ENCODE data around the gene PLXDC2.

PLXDC2 gene

DNA sequence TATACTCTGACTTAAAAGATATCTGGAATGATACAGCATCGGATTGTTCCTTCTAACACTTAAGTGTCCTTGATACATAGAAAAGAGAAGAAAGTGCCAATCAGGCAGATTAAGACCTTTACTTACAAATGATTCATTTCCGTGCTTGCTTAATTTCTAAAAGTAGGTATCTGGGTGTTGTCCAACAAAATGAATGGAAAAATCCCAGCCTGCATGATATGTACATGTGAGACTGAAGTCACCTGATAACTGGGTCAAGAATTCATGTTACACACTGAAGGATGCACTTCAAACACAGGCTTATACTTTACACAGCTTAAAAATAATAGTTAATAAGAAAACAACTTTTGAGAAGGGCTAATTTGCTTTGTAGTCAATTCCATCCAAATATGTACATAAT is 25.2 kb upstream of the PLXDC2 start:
- ATAC-seq (ENCODE audit: insufficient read depth, low read depth) (no peak), DNase-seq (no peak)
- Histone ChIP-seq H2AFZ (ENCODE audit: low read depth, low read length) (no peak overlapping the region), H3K9me3 (ENCODE audit: insufficient read depth, low read length, severe bottlenecking) (no peaks in the 10 kb centered on the region), H3K4me2 (ENCODE audit: insufficient read depth, low read length) (no peak overlapping the region), H3K27me3 (ENCODE audit: insufficient read depth, low read length, poor library complexity) (no peaks in the 10 kb centered on the region), H4K20me1 (ENCODE audit: insufficient read depth, low read length) (no peaks in the 10 kb centered on the region), H3K79me2 (ENCODE audit: insufficient read depth, low read length) (no peaks in the 10 kb centered on the region), H3K4me1 (ENCODE audit: insufficient read depth, low read length) (no peaks in the 10 kb centered on the region), H3K27ac (ENCODE audit: low read length) (no peak overlapping the region), H3K36me3 (ENCODE audit: insufficient read depth, low read length) (no peaks in the 10 kb centered on the region), H3K9ac (ENCODE audit: low read depth, low read length) (no peak overlapping the region), H3K4me3 (ENCODE audit: low read depth in 1 of 2, low read length in 2 of 2) (no peak overlapping the region)
- TF ChIP-seq, protein P1, sequence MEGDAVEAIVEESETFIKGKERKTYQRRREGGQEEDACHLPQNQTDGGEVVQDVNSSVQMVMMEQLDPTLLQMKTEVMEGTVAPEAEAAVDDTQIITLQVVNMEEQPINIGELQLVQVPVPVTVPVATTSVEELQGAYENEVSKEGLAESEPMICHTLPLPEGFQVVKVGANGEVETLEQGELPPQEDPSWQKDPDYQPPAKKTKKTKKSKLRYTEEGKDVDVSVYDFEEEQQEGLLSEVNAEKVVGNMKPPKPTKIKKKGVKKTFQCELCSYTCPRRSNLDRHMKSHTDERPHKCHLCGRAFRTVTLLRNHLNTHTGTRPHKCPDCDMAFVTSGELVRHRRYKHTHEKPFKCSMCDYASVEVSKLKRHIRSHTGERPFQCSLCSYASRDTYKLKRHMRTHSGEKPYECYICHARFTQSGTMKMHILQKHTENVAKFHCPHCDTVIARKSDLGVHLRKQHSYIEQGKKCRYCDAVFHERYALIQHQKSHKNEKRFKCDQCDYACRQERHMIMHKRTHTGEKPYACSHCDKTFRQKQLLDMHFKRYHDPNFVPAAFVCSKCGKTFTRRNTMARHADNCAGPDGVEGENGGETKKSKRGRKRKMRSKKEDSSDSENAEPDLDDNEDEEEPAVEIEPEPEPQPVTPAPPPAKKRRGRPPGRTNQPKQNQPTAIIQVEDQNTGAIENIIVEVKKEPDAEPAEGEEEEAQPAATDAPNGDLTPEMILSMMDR (IDR thresholded peaks at IDR 0.05; ENCODE audit: borderline replicate concordance, extremely low read depth, low read length, poor library complexity, severe bottlenecking) = no peak
- no peak for TF ChIP-seq EZH2 (IDR thresholded peaks at IDR 0.05; ENCODE audit: borderline replicate concordance, low read depth, low read length, severe bottlenecking)

DNA sequence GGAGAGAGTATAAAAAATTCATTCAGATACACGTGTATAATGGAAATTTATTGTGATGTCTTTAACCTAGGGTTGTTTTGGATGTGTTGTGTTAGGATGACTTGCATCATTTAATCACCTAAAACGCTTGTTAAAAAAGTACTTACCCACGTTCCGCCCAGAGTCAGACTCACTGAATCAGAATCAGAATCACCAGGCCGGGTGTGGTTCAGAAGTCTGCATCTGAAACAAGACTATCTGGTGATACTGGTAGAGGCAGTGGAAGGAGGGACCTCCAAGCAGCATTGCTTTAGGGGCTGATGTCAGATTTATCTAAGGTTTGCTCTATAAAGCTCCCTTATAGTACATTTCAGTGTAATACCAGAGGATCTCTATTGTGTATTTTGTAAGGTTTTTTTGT is 20.5 kb upstream of the PLXDC2 start:
- Histone ChIP-seq H3K27ac (ENCODE audit: low read length) (no peak overlapping the region), H3K9me3 (ENCODE audit: insufficient read depth, low read length, severe bottlenecking) (no peaks in the 10 kb centered on the region), H2AFZ (ENCODE audit: low read depth, low read length) (no peak overlapping the region), H3K79me2 (ENCODE audit: insufficient read depth, low read length) (no peaks in the 10 kb centered on the region), H4K20me1 (ENCODE audit: insufficient read depth, low read length) (no peaks in the 10 kb centered on the region), H3K36me3 (ENCODE audit: insufficient read depth, low read length) (no peaks in the 10 kb centered on the region), H3K4me1 (ENCODE audit: insufficient read depth, low read length) (no peaks in the 10 kb centered on the region), H3K9ac (ENCODE audit: low read depth, low read length) (no peak overlapping the region), H3K4me3 (ENCODE audit: low read depth in 1 of 2, low read length in 2 of 2) (no peak overlapping the region), H3K4me2 (ENCODE audit: insufficient read depth, low read length) (no peak overlapping the region), H3K27me3 (ENCODE audit: insufficient read depth, low read length, poor library complexity) (no peaks in the 10 kb centered on the region)
- ATAC-seq (ENCODE audit: insufficient read depth, low read depth) (no peak), DNase-seq (no peak)
- TF ChIP-seq, protein P1 (IDR thresholded peaks at IDR 0.05; ENCODE audit: borderline replicate concordance, extremely low read depth, low read length, poor library complexity, severe bottlenecking) = no peak
- no peak for TF ChIP-seq EZH2 (IDR thresholded peaks at IDR 0.05; ENCODE audit: borderline replicate concordance, low read depth, low read length, severe bottlenecking)

DNA sequence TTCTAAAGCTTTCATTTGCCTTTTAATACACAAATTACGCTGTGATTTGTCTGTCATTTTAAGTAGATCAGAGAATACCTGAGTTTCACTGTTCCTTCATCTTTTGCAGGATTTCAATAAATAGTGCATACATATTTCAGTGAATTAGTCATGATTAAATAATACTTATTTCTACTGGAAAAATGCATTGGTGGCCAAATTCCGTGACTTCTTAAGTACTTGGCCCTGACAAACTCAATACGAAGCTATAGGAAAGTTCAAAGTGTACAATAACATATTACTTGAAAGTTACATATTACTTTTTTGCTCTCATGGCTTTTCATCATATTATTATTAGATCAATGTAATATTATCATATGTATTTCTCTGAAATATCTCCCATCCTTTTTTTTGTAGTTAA is 16.1 kb upstream of the PLXDC2 start:
- H3K9me3 ChIP-seq (ENCODE audit: insufficient read depth, low read length, severe bottlenecking) = no peaks in the 10 kb centered on the region
- no peak overlapping the region for H3K27ac ChIP-seq (ENCODE audit: low read length)
- no peak for TF ChIP-seq EZH2 (IDR thresholded peaks at IDR 0.05; ENCODE audit: borderline replicate concordance, low read depth, low read length, severe bottlenecking)
- TF ChIP-seq, protein P1 (IDR thresholded peaks at IDR 0.05; ENCODE audit: borderline replicate concordance, extremely low read depth, low read length, poor library complexity, severe bottlenecking) = no peak
- no peaks in the 10 kb centered on the region for H3K27me3 ChIP-seq (ENCODE audit: insufficient read depth, low read length, poor library complexity)
- H3K4me1 ChIP-seq (ENCODE audit: insufficient read depth, low read length) = no peaks in the 10 kb centered on the region
- no peak overlapping the region for H3K4me3 ChIP-seq (ENCODE audit: low read depth in 1 of 2, low read length in 2 of 2)
- H3K4me2 ChIP-seq (ENCODE audit: insufficient read depth, low read length) = no peak overlapping the region
- DNase-seq (no peak), ATAC-seq (ENCODE audit: insufficient read depth, low read depth) (no peak)
- no peaks in the 10 kb centered on the region for H3K79me2 ChIP-seq (ENCODE audit: insufficient read depth, low read length)
- H3K36me3 ChIP-seq (ENCODE audit: insufficient read depth, low read length) = no peaks in the 10 kb centered on the region
- no peak overlapping the region for H2AFZ ChIP-seq (ENCODE audit: low read depth, low read length)
- H3K9ac ChIP-seq (ENCODE audit: low read depth, low read length) = no peak overlapping the region
- H4K20me1 ChIP-seq (ENCODE audit: insufficient read depth, low read length) = no peaks in the 10 kb centered on the region

DNA sequence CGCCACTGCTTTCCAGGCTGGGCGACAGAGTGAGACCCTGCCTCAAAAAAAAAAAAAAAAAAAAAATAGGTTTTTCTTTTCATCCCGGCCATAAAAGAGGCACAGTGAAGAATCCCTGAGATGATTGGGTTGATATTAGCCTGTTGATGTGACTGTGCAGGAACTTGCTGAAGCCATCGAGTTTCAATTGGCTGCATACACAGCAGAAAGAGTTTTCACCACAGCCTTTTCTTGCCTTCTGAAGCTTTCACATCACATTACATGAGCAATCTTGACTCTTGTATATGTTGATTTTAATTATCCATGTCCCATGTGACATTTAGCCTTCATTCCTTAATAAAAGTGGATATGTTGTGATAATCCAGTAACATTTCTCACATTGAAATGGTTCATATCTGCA is 14.9 kb upstream of the PLXDC2 start:
- no peaks in the 10 kb centered on the region for H3K4me1 ChIP-seq (ENCODE audit: insufficient read depth, low read length)
- H2AFZ ChIP-seq (ENCODE audit: low read depth, low read length) = no peak overlapping the region
- no peak overlapping the region for H3K27ac ChIP-seq (ENCODE audit: low read length)
- TF ChIP-seq, protein P1 (IDR thresholded peaks at IDR 0.05; ENCODE audit: borderline replicate concordance, extremely low read depth, low read length, poor library complexity, severe bottlenecking) = no peak
- TF ChIP-seq EZH2 (IDR thresholded peaks at IDR 0.05; ENCODE audit: borderline replicate concordance, low read depth, low read length, severe bottlenecking) = no peak
- no peak overlapping the region for H3K4me3 ChIP-seq (ENCODE audit: low read depth in 1 of 2, low read length in 2 of 2)
- no peaks in the 10 kb centered on the region for H3K79me2 ChIP-seq (ENCODE audit: insufficient read depth, low read length)
- H3K27me3 ChIP-seq (ENCODE audit: insufficient read depth, low read length, poor library complexity) = no peaks in the 10 kb centered on the region
- no peak for ATAC-seq (ENCODE audit: insufficient read depth, low read depth)
- H3K9ac ChIP-seq (ENCODE audit: low read depth, low read length) = no peak overlapping the region
- H3K36me3 ChIP-seq (ENCODE audit: insufficient read depth, low read length) = no peaks in the 10 kb centered on the region
- no peak overlapping the region for H3K4me2 ChIP-seq (ENCODE audit: insufficient read depth, low read length)
- no peaks in the 10 kb centered on the region for H4K20me1 ChIP-seq (ENCODE audit: insufficient read depth, low read length)
- H3K9me3 ChIP-seq (ENCODE audit: insufficient read depth, low read length, severe bottlenecking) = no peaks in the 10 kb centered on the region
- DNase-seq = no peak

Data from DND-41 (cell line).